Kidney glomerular epithelial cell (primary cell): Measurements from ENCODE around the gene MRFAP1L1.
"Not testable (repeated sequence)": the region's sequence is repeated elsewhere in the genome, so short reads cannot be mapped to it uniquely, and the experiment has no call there.

Source experiments
- DNase-seq: peaks from one replicate; lab custom pipeline; 2025; lab: John Stamatoyannopoulos, UW

The MRFAP1L1 gene

DNA sequence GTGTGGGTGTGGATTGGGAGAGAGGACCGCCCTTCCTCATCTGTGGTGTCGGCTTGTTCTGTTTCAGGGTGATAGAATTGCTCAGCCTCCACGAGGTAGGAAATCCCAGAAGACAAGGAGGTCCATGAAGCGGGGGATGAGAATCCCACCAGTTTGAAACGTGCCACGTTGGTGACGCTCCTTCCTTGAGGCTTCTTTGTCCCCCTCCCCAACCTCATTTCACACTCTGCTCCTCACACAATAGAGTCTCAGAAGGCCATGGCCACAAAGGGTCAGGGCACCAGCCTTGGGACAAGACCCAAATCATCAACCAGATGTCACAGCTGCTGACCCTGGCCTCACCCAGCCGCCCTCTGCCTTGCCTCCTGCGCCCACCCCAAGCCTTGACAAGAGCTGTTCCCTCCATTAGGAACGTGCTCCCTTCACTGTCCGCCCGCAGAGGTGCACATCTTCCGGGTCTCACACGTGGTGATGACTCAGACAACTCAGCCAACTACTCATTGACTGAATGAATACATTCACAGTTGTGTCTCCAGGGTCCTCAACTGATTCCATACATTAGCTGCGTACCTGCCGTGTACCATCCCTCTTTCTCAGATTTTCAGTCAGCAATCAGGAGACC, 24.6 kb upstream of the MRFAP1L1 start:
- no peak for DNase-seq

DNA sequence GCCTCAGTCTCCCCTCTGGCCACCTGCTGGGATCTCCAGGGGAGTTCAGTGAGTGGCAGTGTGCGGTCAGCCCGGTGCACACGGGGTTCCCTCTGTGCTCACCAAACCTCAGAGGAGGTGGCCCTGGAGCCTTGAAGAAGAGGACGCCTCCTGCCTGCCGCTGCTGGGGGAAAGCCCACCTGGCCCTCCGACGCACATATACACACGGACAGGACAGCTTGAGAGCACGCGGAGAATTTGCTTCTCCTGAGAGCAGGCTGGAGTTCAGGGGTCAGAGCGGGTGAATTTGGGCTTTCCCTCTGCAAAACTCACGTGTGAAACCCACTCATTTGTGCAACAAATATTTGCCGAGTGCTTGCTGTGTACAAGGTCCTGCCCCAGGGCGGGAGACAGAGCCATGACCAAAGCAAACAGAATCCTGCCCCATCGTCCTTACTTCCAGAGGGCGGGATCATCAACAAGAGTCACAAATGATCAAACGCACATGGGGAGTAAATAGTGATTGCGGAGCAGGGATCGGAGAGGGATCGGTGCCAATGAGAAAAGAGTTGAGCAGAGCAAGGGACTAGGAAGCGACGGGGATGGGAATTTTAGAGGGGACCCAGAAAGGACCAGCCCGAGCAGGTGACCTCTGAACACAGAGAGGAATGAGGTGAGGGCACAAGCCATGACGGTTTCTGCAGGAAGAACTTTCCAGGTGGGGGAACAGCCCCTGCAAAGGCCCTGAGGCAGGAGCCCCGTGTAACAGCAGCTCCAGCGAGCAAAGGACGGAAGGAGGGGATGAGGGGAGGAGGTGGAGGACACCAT, 23.9 kb upstream of the MRFAP1L1 start:
- DNase-seq: no peak

DNA sequence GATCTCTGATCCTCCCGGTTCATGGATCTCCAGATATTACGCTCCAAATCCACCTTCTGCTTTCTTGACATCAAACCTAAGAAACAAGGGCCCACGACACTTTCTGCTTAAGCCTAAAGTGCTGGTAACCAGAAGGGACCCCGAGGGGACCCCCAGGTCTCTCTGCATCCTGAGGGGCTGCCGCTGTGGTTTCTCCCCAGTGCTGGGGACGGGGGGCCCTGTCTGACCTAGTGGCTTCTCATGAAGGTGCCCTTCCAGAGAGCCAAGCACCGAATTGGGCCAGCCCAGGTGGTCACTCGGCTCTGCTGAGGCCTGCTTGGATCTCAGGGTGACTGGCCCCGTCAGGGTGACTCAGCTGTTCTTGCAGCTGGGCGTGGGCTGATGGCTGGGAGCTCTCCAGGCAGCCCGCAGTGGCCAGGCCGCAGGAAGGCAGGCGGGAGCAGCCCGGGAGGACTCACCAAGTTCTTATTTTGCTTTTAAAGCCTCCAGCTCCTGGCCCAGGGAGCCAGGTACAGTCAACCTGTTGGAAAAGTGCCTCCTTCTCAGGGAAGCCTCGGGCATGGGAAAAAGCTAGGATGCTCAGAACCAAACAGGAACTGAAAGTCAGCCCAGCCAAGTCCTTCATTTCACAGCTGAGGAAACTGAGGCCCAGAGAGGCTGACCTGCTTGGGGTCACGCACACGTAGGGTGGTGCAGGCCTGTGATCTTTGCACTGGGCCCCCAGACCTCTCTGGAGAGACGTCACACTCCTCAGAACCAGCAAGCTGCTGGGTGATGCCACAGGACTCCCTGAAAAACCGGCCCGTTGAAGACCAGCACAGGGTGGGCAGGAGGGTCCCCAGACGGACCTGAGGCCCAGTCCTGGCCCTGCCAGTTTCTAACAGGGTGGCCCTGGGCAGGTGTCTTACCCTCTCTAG, 23.0 kb upstream of the MRFAP1L1 start:
- peak; percentile 34 for DNase-seq

DNA sequence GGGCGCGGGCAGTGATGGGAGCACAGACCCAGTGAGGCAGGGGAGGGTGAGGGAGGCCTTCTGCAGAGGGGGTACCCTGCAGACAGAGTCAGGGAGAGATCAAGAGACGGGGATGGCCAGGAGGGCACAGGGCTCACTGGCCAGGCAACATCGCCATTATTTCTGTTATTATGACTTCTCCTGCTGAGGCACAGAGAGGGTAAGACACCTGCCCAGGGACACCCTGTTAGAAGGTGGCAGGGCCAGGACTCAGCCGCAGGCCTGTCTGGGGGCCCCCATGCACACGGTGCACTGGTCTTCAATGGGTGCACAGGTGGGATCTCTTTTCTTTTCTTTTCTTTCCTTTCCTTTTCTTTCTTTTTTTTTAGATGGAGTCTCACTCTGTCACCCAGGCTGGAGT, 22.1 kb upstream of the MRFAP1L1 start:
- DNase-seq: no peak

DNA sequence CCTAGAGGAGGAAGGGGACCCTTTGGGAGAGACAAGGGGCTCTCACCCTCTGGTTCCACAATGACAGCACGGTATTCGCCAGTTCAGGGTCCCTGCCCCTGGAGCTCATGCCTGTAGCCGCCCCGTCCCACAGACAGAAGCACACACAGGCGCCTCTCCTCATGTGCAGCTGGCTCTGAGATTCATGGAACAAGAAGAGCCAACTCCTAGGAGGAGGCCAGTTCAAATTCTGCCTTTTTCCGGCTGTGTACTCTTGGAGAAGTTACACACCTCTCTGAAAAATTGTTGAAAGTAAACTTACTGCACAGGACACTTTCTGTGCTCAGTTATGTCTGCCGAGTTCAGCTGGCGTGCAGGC, 21.6 kb upstream of the MRFAP1L1 start:
- no peak for DNase-seq

DNA sequence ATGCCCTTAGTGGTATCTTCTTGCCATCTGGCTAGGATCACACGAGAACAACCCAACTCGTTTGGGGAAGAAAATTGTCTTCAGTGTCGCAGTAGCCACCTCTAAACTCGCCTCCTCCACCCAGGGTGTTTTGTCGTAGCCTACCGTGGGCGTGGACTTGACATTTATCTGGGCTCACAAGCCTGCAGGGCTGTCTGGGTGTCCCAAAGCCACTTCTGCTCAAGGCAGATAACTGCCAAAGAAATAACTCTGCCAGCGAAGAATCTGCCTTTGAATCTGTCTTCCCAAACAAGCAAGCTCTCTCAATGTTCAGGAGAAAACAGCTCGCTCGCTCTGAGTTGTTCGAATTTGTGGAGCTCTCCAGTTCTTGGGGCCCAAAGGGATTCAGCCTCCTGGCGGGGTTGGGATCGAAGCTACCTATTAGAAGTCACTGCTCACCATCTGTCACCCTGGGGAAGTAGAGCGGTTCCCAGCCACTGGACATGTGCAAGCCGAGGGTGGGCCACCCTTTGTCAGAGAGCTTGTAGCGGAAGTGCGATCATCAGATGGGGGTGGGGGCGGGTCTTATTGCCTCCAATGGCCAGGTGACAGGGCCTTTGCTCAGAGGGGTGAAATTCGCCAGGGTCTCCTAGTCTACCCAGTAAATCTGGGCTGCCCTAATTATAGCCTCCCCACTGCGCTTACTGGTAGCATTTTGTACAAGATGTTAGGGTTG, 21.1 kb upstream of the MRFAP1L1 start:
- DNase-seq: no peak

DNA sequence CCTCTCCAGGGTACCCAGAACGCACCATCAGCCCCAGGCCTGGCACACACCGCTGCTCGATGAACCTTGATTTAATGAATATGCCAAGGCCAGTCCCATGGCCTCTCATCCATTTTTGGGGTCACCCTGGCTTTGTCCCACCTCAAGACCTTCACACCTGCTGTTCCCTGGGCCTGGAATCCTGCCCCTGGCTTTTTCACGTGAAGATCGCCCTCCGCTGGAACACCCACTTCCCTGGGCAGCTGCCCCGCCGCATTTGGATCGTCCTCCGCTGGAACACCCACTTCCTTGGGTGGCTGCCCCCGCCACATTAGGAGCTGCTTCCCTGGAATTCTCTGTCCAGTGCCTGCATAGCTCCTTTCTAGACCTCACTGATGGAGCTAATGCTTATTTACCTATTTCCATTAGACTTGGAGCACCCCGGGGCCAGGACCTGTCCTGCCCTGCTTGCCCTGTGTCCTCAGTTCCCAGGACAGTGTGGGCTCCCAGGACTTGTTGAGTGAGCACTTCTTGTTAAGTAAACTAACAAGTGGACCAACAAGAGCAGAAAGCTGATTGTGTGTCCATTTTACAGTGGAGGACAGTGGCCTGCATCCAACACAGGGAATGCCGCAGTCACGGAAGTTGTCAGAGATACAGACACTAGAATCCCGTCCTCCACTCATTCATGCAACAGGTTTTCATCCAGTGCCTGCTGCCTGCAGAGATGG, 18.8 kb upstream of the MRFAP1L1 start:
- DNase-seq: no peak

DNA sequence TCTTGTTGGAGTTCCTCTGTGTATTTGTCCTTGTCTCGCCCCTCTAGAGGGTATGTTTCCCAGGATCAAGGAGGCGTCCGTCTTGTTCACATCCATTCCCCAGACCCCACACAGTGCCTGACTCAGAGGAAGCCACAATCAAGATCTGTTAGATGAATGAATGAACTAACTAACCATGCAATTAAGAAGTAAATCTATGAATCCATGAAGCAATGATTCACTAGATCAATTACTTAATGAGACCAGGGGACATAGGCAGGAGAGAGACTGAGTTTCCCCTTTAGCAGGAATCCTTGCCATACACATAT, 18.2 kb upstream of the MRFAP1L1 start:
- no peak for DNase-seq

DNA sequence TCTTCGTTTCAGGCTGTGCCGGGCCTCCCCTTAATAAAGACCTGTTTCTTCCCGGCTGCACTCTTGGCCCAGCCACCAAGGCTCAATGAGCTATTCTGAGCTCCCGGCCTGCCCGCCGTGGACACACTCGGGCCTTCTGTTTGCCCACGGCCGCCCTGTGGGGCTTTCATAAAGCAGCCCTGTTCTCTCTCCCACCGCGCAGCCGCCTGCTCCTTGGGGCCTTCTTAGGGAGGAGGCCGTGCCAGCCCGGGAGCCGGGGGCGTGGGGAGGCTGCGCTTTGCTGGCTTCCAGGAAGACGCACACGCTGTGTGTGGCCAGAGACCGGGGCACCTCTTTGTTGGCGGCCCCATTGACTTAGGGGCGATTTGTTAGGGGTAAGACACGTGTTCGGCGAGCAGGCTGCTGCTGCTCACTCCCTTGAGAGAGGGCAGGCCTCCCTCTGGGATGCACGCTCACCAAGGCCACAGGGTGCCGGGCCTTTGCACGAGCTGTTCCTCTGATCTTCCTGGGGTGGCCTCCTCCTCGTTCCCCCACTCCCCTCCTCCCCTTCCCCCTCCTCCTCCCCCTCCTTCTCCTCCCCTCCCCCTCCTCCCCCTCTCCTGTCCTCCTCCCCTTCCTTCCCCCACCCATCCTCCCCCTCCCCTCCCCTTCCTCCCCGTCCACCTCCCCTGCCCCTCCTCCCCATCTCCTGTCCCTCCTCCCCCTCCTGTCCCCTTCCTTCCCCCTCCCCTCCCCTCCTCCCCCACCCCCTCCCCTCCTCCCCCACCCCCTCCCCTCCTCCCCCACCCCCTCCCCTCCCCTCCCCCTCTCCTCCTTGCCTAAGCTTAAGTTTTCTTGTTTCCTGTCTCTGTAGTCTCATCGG, 17.6 kb upstream of the MRFAP1L1 start:
- DNase-seq: no peak

DNA sequence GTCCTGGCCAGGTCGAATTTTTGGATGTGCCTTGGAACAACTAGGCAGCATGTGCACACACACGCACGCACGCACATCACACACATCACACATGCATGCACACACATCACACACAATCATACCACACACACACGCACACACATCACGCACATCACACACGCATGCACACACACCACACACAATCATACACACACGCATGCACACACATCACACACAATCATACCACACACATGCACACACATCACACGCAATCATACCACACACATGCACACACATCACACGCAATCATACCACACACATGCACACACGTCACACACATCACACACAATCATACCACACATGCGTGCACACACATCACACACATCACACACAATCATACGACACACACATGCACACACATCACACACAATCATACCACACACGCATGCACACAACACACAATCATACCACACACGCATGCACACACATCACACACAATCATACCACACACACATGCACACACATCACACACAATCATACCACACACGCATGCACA, 15.8 kb upstream of the MRFAP1L1 start:
- not testable (repeated sequence) for DNase-seq

DNA sequence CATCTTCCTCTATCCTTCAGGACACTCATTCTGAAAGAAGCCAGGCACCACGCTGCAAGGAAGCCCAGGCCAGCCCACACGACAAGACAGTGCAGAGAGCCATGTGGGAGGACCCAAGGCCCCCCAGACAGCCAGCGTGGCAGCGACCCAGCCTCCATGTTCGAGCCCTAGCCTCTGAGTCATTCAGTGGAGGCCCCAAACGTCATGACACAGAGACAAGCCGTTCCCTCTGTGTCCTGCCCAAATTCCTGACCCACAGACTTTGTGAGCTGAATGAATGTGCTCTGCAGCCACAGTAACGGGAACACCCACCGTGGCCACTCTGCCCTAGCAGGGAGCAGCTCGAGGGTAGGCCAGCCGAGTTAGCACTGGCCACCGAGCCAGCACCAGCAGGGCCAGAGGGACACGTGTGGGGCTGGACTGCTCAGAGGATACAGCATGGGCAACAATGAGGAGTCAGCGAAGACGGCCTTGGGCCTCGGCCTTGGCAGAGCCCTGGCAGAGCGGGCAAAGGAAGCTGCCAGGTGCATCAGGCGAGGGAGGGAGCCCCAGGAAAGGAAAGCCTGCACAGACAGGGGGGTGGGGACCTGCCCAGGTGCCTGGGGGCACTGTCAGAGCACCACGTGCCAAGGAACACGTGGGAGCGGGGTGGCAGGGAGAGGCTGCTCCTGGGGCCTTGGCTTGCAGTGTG, 14.9 kb upstream of the MRFAP1L1 start:
- no peak for DNase-seq

DNA sequence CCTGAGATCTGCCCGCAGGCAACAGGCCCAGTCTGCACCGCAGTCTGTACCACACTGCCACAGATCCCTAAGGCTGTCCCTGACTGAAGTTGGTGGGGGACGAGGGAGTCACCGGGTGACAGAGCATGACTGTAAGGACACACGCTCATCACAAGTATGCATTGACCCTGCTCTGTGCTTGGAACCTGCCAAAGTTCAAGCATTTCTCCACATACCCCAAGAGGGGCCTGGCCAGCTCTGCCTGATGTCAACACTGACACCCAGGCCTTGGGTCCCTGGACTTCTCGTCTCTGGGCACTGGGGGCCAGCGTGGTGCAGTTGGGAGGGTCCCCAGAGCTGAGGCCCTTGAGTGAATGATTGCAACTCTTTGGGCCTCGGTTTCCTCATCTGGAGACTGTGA, 14.2 kb upstream of the MRFAP1L1 start:
- no peak for DNase-seq

DNA sequence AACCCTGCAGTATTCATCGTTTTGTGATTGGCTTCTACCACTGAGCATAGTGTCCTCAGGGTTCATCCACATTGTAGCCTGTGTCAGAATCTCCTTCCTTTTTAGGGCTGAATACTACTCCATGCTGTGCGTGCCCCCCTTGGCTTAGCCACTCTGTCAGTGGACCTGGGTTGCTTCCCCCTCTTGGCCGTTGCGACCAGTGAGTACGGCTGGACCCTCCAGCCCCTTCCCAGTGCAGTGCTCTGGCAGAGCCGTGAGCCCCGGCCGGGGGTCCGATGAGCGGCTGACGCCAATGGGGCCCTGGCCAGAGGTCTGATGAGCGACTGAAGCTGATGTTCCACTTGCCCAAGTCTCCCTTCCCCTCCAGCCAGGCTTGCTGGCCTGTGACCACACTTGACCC, 13.2 kb upstream of the MRFAP1L1 start:
- no peak for DNase-seq

DNA sequence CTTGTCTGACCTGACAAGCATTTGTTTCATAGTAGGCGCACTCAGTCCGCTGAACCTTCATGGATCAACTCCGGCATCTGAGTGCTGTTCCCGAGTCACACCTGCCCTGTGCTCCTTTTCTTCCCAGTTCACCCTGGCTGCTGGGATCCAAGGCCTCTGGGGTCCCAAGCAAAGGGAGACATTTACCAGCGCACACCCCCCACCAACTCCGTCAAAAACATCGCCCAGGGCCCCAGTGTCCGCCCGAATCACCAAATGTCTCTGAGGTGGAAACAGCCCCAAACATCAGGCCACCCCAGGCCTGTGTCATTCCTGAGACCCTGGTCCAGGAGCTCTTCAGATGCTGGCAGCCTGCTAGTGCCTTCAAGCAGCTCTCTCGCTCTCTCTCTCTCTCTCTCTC, 11.5 kb upstream of the MRFAP1L1 start:
- DNase-seq: no peak

DNA sequence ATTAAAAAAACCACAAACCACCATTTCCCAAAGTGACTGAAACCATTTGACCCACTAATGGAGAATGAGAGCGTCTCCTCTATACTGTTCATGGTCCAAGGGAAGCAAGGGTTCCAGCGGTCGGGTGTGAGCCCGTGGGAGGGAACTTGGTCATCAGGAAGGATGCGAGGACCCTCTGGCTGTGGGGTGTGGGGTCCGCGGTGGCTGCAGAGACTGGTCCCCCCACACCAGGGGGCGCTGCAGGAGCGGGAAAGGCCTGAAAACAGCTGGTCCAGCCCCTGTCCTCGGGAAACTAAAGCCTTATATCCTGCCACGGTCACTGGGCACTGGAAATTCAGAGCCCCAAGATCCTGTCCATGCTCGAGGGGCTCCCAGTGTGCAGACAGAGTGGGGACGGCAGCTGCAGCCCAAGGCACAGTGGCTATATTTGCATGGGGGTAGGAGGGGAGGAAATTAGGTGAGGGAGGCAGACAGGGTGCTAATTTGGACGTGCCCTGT, 10.6 kb upstream of the MRFAP1L1 start:
- peak; percentile 18 for DNase-seq

DNA sequence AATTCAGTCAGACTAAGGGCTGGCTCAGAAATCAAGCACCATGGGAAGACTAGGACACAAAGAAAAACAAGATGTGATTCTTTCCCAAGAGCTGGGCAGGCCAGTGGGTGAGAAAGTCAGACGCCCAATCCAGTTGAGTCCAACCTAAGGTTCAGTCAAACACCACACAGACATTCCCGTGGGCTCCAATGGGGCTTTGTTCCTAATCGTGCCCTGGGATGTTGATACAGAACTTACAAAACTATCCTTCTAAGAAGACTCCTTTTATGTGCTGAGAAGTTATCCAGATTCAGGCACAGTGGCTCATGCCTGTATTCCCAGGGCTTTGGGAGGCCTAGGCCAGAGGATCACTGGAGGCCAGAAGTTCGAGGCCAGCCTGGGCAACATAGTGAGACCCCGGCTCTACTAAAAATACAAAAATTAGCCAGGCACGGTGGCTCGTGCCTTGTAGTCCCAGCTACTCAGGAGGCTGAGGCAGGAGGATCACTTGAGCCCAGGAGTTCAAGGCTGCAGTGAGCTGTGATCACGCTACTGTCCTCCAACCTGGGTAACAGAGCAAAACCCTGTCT, 10.0 kb upstream of the MRFAP1L1 start:
- DNase-seq: no peak

DNA sequence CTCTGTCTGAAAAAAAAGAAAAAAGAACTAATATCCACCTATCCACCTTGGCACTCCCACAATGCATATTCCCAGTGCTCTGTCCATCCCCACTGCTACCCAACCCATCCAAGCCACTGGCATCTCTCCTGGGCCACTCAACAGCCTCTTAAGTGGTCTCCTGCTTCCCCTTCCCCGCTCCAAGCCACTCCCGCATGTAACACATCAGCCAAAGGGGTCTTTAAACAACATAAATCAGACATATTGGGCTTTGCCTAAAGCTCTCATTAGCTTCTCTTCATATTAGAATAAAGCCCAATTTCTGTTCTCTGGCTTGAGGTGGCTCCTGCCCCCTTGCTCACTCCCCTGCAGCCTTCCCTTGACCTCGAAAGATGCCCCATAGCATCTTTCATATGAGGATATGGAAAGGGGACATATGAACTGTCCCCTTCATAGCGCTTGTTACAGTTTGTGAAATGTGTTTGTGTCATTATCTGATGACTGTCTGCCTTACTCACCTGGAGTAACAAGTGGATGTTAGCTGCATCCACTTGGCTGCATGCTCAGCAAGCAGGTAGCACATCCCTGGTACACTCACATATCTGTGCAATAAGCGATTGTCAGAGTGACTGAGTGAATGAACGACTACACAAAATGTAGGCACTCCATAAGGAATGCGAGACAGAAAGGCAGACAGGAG, 9.4 kb upstream of the MRFAP1L1 start:
- DNase-seq: no peak

DNA sequence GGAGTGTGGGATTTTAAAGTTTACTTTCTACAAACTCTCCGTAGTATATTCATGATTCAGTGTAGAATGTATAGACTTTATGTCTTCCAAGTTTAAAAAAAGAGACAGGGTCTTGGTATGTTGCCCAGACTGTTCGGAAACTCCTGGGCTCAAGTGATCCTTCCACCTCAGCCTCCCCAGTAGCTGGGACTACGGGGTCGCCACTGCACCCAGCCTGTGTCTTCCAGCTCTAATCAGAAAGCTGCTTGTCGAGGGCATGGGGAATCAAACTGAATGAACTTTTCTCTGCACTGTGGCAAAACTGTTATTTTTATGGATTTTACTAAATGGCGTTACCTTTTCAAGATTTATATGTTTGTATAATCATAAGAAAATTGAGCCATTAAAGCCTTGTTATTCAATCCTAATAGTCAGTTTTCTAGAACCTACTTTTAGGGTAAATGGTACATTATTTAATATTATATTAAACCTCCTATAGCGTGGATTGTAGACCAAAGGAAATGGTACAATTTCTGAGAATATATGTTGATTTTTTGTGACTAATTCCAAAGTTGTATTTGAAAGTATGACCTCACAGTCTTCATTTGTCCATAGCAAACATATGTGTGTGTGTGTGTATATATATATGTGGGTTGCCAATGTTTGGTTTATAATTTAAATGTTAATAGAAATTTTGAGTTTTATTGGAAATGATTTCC, 7.4 kb upstream of the MRFAP1L1 start:
- no peak for DNase-seq
